Measurements from ENCODE around the gene TAC4. TPM values are rescaled to one million over a fixed set of nuclear protein-coding genes. Genes with fewer than 3 reads are reported as not detected.

Gene TAC4
- total RNA-seq, 1 donor from 2014 or later = not detected

- intact Hi-C loops (cut with micrococcal nuclease) = no loop called here
These were observed 25.6 kb upstream of the TAC4 start for GRCh38 chr17:49873466-49873865.

DNA sequence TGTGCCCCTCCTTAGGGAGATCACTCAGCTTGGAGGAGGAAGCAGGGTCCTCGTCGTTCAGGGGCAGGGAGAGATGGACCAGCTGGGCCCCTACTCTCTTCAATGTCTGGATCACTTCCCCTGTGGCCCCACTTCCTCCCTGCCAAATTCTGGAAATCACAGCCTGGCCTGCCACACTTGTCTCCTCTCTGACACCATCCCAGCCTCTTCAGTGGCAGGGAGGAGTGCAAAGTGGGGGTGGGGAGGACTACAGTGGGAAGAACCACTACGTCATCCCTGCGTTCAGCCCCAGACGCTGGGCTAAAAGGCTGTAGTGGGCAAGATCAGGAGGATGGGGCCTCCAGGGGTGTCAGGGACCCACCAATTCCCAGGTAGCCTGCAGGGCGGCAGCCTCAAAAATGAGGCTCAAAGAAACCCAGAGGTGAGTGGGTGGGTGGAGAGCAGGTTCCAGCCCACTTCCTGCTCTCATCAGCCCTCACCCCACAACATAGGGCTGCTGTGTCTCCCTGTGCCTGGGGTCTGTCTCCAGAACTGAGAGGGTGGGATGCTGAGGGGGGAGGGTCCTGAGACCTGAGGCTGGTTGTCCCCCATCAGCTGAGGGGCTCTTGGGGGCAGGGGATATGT lies 25.0 kb upstream of the TAC4 start:
- intact Hi-C loops (cut with micrococcal nuclease) = no loop called here

DNA sequence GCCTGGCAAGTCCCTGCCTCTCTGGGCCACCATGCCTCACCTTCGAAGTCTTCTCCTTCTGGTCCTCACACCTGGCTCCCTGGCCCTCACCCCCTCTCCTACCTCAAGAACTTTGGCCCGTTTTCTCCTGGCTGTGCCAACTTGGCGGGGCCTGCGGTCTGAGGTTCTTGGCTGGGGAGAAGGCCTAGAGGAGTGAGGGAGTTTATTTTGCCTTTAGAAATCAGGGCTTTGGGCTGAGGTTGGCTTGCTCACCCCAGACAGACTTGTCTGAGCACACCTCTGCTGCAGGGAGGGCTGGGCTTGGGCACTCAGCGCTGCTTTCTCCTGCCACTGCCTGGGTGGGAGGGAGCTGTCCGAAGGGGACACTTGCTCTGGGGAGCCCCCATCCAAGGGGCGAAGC lies 23.3 kb upstream of the TAC4 start:
- intact Hi-C loops (cut with micrococcal nuclease) = no loop called here

GRCh38 chr17:49870298-49870697 lies 22.4 kb upstream of the TAC4 start:
- intact Hi-C loops (cut with micrococcal nuclease) = no loop called here

DNA sequence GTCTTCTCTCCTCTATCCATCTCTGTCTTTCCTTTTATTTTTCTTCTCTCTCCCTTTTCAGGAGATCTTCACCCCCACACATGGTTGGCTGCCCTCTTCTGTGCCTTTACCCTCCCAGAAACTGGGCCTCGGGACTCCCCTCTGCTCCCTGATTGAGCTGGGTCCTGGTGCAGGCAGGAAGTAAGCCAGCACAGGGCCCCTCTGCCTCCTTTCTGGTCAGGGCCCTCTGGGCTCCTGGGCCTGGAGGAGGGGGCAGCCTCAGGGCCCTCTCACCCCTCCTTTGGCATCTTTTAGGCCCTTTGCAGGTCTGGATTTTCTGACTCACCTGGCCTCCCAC lies 21.1 kb upstream of the TAC4 start:
- intact Hi-C loops (cut with micrococcal nuclease) = no loop called here

GRCh38 chr17:49866882-49867413 lies 19.1 kb upstream of the TAC4 start:
- intact Hi-C loops (cut with micrococcal nuclease) = no loop called here

- intact Hi-C loops (cut with micrococcal nuclease) = no loop called here
These were observed 18.1 kb upstream of the TAC4 start for GRCh38 chr17:49866019-49866380.

DNA sequence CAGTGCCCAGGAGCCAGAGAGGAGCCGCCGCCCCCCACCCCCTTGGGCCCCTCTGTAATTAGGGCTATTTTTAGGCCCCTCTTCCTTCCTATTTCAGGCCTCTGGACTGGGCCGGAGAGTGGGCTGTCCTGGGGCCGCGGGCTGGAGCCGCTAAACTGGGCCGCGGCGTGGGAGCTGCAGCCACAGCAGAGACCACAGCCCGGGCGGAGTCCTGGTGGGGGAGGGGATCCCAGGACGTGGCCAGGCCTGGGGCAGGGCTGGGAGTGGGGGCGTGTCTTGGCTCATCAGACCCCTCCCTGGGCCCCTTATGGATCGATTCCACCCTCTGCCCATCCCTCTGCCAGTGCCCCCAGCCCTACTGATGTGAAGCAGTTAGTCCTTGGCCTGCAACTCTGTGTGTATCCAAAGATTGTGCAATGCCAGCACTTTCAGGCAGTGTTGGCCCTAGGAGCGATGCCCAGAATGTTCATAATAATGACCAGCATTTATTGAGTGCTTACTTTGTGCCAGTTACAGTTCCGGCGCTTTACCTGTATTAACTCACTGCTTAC lies 15.0 kb upstream of the TAC4 start:
- intact Hi-C loops (cut with micrococcal nuclease) = no loop called here

- intact Hi-C loops (cut with micrococcal nuclease) = loop anchor here (1.0 kb wide), 1 partner anchor 137 kb away; no protein-coding TSS in a partner anchor
These were observed 13.4 kb upstream of the TAC4 start for GRCh38 chr17:49861150-49861884.

- intact Hi-C loops (cut with micrococcal nuclease) = no loop called here
These were observed 12.4 kb upstream of the TAC4 start for GRCh38 chr17:49859991-49860953.

- intact Hi-C loops (cut with micrococcal nuclease) = no loop called here
These were observed 10.9 kb upstream of the TAC4 start for GRCh38 chr17:49858796-49859195.

DNA sequence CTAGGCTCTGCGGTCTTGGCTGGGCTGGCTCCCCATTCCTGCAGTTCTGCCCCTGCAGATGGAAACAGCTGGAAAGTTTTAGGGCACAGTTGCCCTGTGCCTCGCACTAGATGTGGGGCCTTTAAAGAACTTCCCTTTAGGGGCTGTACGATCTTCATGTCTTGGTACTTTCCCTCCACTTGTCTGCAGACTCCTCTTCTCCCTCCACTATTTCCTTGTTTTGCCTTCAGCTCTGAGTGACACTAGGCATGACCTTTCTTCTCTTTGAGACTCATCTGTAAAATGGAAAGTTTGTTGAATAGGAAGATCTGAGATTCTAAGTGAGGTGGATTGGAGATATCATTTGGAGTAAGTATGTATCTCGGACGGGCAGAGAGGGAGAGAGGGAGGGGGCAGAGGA lies 6.3 kb upstream of the TAC4 start:
- intact Hi-C loops (cut with micrococcal nuclease) = loop anchor here (5.0 kb wide), 1 partner anchor 147 kb away; the partner anchor contains the start of gene SLC35B1

GRCh38 chr17:49853470-49854015 lies 5.7 kb upstream of the TAC4 start:
- intact Hi-C loops (cut with micrococcal nuclease) = loop anchor here (5.0 kb wide), 1 partner anchor 146 kb away; the partner anchor contains the start of gene SLC35B1

GRCh38 chr17:49851387-49852291 lies 3.8 kb upstream of the TAC4 start:
- intact Hi-C loops (cut with micrococcal nuclease) = loop anchor here (2.0 to 5.0 kb wide), 3 partner anchors 63 to 283 kb away; partner anchors contain the start of genes KAT7 and SLC35B1

DNA sequence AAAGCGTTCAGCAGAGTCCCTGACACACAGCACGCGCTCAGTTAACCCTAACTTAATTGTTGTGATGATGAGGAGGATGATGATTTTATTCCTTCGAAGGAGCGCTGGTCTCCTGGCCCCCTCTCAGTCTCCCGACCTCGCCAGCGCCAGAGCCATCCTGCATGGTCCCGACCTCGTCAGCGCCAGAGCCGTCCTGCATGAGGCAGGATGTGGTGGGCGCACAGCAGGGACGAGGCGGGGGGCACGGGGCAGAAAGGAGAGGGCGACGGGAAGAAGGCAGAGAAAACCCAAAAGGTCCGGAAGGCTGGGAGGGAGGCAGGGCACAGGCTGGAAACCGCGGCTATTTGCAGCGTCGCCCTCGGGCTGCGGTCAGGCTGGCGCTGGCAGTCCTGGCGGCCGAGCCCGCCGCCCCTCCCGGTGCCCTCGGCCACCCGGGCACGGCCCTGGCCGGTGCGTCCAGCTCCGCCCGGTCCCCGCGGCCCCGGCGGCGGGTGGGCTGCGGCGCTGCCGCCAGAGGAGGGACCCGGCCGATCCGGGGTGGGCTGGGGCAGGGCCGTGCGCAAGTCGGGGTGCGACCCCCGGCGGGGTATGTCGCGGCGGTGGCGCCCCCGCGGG lies 3.0 kb upstream of the TAC4 start:
- intact Hi-C loops (cut with micrococcal nuclease) = loop anchor here (2.0 to 5.0 kb wide), 3 partner anchors 62 to 282 kb away; partner anchors contain the start of genes KAT7 and SLC35B1

DNA sequence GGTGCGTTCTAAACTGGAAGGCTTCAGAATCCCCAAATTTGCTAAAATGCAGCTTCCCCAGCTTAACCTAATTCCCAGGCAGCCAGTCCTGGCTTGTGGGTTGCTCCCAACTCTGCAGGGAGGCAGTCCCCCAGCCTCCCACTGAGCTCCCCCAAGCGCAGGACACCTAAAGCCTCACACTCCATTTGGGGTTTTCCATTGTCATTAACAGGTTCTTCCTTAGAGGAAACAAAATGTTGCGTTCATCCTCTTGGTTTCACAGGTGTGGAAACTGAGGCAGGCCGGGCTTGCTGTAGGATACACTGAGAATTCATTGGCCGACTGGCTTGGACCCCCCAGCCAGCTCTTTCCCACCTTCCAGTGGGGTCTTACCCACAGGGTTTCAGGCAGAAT lies 2.3 kb upstream of the TAC4 start:
- intact Hi-C loops (cut with micrococcal nuclease) = loop anchor here (2.0 to 5.0 kb wide), 3 partner anchors 61 to 281 kb away; partner anchors contain the start of genes KAT7 and SLC35B1

DNA sequence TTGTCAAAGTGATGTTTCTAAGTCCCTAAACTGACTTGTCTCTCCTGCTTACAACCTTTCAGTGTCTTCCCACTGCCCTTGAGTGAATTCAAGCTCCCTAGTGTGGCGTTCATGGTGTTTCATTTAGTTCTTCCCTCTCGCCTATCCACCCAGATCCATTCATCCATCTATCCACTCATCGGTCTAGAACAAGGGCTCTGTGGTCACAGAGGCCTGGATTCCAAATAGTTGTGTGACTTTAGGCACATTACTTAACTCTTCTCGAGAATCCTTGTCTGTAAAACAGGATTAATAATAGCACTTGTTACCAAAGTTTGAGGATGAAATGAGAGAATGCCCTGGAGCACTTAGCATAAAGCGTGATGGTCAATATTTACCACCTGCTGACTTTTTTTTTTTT lies 870 bp upstream of the TAC4 start:
- intact Hi-C loops (cut with micrococcal nuclease) = no loop called here

GRCh38 chr17:49846938-49847712 lies 744 bp downstream of the TAC4 start:
- intact Hi-C loops (cut with micrococcal nuclease) = no loop called here
